ENCODE measurements around the gene DHX34. TPM values are rescaled to one million over a fixed set of nuclear protein-coding genes. Genes with fewer than 3 reads are reported as not detected.

DHX34 gene
- polyA plus RNA-seq, 3 donors: 3.4 to 34.4 (median 3.8) TPM

GRCh38 chr19:47379381-47379938 lies 30.3 kb downstream of the DHX34 start:
- H3K4me2 ChIP-seq (replicated peaks; ENCODE audit: extremely low read depth, low read length, poor library complexity, severe bottlenecking): no peak overlapping the region
- H3K4me1 Mint-ChIP-seq: peaks cover 42% of the 10 kb centered on the region
- 91% methylated on average over 18 of the region's 23 CpGs for WGBS (ENCODE audit: insufficient coverage)
- TF ChIP-seq, protein P1, sequence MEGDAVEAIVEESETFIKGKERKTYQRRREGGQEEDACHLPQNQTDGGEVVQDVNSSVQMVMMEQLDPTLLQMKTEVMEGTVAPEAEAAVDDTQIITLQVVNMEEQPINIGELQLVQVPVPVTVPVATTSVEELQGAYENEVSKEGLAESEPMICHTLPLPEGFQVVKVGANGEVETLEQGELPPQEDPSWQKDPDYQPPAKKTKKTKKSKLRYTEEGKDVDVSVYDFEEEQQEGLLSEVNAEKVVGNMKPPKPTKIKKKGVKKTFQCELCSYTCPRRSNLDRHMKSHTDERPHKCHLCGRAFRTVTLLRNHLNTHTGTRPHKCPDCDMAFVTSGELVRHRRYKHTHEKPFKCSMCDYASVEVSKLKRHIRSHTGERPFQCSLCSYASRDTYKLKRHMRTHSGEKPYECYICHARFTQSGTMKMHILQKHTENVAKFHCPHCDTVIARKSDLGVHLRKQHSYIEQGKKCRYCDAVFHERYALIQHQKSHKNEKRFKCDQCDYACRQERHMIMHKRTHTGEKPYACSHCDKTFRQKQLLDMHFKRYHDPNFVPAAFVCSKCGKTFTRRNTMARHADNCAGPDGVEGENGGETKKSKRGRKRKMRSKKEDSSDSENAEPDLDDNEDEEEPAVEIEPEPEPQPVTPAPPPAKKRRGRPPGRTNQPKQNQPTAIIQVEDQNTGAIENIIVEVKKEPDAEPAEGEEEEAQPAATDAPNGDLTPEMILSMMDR (IDR thresholded peaks at IDR 0.05): no peak
- H3K36me3 Mint-ChIP-seq: peaks cover 64 to 82% of the 10 kb centered on the region in 2 donors
- H3K4me3 Mint-ChIP-seq: no peak overlapping the region
- peak overlapping the region in 5 of 7 donors; percentile 64 to 96 (median 78) for H3K27ac Mint-ChIP-seq
- H2AFZ ChIP-seq (ENCODE audit: insufficient read depth, low read depth, low read length, poor library complexity, severe bottlenecking): no peak overlapping the region
- no peak for DNase-seq
- no peaks in the 10 kb centered on the region for H3K9me3 ChIP-seq (replicated peaks in 1 of 2; ENCODE audit: control insufficient read depth in 1 of 2, insufficient read depth in 1 of 2, low read length in 2 of 2)
- no peaks in the 10 kb centered on the region for H3K27me3 ChIP-seq (ENCODE audit: control insufficient read depth in 2 of 2, insufficient read depth in 2 of 2, low read length in 2 of 2)
- no peaks in the 10 kb centered on the region for H3K79me2 ChIP-seq (ENCODE audit: insufficient read depth, low read length)
- H4K20me1 ChIP-seq (ENCODE audit: insufficient read depth, low read length): no peaks in the 10 kb centered on the region
- H3K27me3 Mint-ChIP-seq (ENCODE audit: low read depth in 3 of 3): peaks cover 1 to 4% (median 2%) of the 10 kb centered on the region in 3 donors
- intact Hi-C loops (cut with micrococcal nuclease): no loop called here
- no peak overlapping the region for H3K4me3 ChIP-seq (replicated peaks in 1 of 3; ENCODE audit: low read depth in 2 of 3, low read length in 3 of 3)
- peaks cover 41 to 53% of the 10 kb centered on the region in 2 donors for H3K4me1 ChIP-seq (ENCODE audit: control insufficient read depth in 1 of 2, insufficient read depth in 2 of 2, low read length in 2 of 2)
- peaks cover 0 to 3% (median 0%) of the 10 kb centered on the region in 7 donors for H3K9me3 Mint-ChIP-seq
- H3K9ac ChIP-seq (ENCODE audit: insufficient read depth, low read length, poor library complexity, severe bottlenecking): no peak overlapping the region
- peaks cover 70 to 76% of the 10 kb centered on the region in 2 donors for H3K36me3 ChIP-seq (replicated peaks in 1 of 2; ENCODE audit: control insufficient read depth in 1 of 2, insufficient read depth in 2 of 2, low read length in 2 of 2)
- H3K27ac ChIP-seq (ENCODE audit: low read depth in 1 of 2, low read length in 2 of 2): no peak overlapping the region

- H3K36me3 Mint-ChIP-seq: peaks cover 58 to 71% of the 10 kb centered on the region in 2 donors
- peaks cover 1 to 4% (median 2%) of the 10 kb centered on the region in 3 donors for H3K27me3 Mint-ChIP-seq (ENCODE audit: low read depth in 3 of 3)
- WGBS (ENCODE audit: insufficient coverage): 94% methylated on average over 5 of the region's 6 CpGs
- Histone ChIP-seq H3K9me3 (replicated peaks in 1 of 2; ENCODE audit: control insufficient read depth in 1 of 2, insufficient read depth in 1 of 2, low read length in 2 of 2) (no peaks in the 10 kb centered on the region), H4K20me1 (ENCODE audit: insufficient read depth, low read length) (no peaks in the 10 kb centered on the region), H3K36me3 (replicated peaks in 1 of 2; ENCODE audit: control insufficient read depth in 1 of 2, insufficient read depth in 2 of 2, low read length in 2 of 2) (peaks cover 59 to 65% of the 10 kb centered on the region in 2 donors), H3K4me3 (replicated peaks in 1 of 3; ENCODE audit: low read depth in 2 of 3, low read length in 3 of 3) (no peak overlapping the region), H3K4me1 (ENCODE audit: control insufficient read depth in 1 of 2, insufficient read depth in 2 of 2, low read length in 2 of 2) (peaks cover 43 to 64% of the 10 kb centered on the region in 2 donors), H3K4me2 (replicated peaks; ENCODE audit: extremely low read depth, low read length, poor library complexity, severe bottlenecking) (no peak overlapping the region), H2AFZ (ENCODE audit: insufficient read depth, low read depth, low read length, poor library complexity, severe bottlenecking) (no peak overlapping the region), H3K27me3 (ENCODE audit: control insufficient read depth in 2 of 2, insufficient read depth in 2 of 2, low read length in 2 of 2) (no peaks in the 10 kb centered on the region), H3K79me2 (ENCODE audit: insufficient read depth, low read length) (no peaks in the 10 kb centered on the region), H3K27ac (ENCODE audit: low read depth in 1 of 2, low read length in 2 of 2) (no peak overlapping the region), H3K9ac (ENCODE audit: insufficient read depth, low read length, poor library complexity, severe bottlenecking) (no peak overlapping the region)
- intact Hi-C loops (cut with micrococcal nuclease): no loop called here
- TF ChIP-seq, protein P1 (IDR thresholded peaks at IDR 0.05): no peak
- peak overlapping the region in 3 of 7 donors; percentile 26 to 96 (median 84) for H3K27ac Mint-ChIP-seq
- H3K9me3 Mint-ChIP-seq: peaks cover 0 to 3% (median 0%) of the 10 kb centered on the region in 7 donors
- DNase-seq: no peak
- no peak overlapping the region for H3K4me3 Mint-ChIP-seq
- H3K4me1 Mint-ChIP-seq: peaks cover 46% of the 10 kb centered on the region
These were observed 31.4 kb downstream of the DHX34 start for GRCh38 chr19:47380559-47380958.
